Colonic mucosa (tissue), 4 donors: Measurements from ENCODE around the gene CAMK1. TPM values are rescaled to one million over a fixed set of nuclear protein-coding genes. Genes with fewer than 3 reads are reported as not detected.

Experiments
- DNase-seq: peaks from one replicate; pipeline ENCODE4 v3.0.0-alpha.2; 2020
- H3K27ac ChIP-seq: fragments of 200-600 bp; one replicate; pipeline ENCODE4 v1.8.0; 2021
- H3K27me3 ChIP-seq: fragments of 200-600 bp; one replicate; pipeline ENCODE4 v1.8.0; 2021
- H3K36me3 ChIP-seq: fragments of 200-600 bp; one replicate; pipeline ENCODE4 v1.8.0; 2021
- H3K4me1 ChIP-seq: fragments of 200-600 bp; one replicate; pipeline ENCODE4 v1.8.0; 2021; ENCODE audit warnings: mild to moderate bottlenecking
- H3K4me3 ChIP-seq: fragments of 200-600 bp; one replicate; pipeline ENCODE4 v1.8.0; 2021
- H3K9ac ChIP-seq, 2 donors: one replicate each; pipeline ENCODE4 v1.7.0; 2013; ENCODE audit warnings: control low read depth in 2 of 2, low read depth in 2 of 2, low read length in 2 of 2
- H3K9me3 ChIP-seq: fragments of 200-600 bp; one replicate; pipeline ENCODE4 v1.8.0; 2021
- intact Hi-C: fragments of 100-400 bp; cut with DNase I; formaldehyde crosslinking; loops from one replicate; pipeline ENCODE4 v1.14.1; 2022
- total RNA-seq, 2 donors: library from RNA; stranded (reverse); fragmentation: NEBNext Ultra II Directional in 1 of 2; extraction: Animal tissue kit (Norgen Biotek cat#: 25700) in 1 of 2; gene quantifications; one replicate each; pipeline ENCODE4 v1.2.1, GENCODE V29; 2021
- TF ChIP-seq, protein P1 (sequence below): fragments of 200-600 bp; IDR thresholded peaks from one replicate; pipeline ENCODE4 v1.8.0; 2022; ENCODE audit warnings: antibody characterized with exemption, mild to moderate bottlenecking
- donor health status: healthy.
- donor health status: DM: no; HTN: no; CAD: no.
- donor health status: DM: no; HTN: no; CAD: no.

CAMK1 gene
- total RNA-seq, 2 donors from 2014 or later = 7.8 to 16.5 TPM

DNA sequence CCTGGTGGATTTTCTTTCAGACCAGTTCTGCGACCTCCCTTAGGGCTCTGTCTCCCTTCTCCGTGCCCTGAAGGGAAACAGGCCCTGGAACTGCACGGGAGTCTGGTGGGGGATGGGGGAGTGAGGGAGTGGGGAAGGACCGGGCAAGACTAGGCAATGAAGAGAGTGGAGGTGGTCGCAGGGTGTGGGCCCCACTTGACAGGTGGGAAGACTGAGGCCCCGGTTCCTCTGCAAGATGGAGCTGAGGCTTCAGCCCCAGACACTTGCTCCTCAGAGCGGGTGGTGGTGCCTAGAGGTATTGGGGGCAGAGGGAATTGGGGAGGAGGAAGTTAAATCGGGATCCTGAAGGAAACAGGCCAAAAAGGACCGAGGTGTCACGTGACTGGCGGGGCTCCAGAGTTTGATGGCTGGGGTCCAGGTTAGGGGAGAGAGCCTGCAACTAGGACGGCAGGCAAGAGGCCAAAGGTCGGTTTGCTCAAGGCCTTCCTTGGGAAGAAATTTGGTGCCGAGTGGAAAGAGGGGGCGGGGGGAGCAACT, 597 bp upstream of the CAMK1 start:
- no peaks in the 10 kb centered on the region for H3K36me3 ChIP-seq
- peak overlapping the region; percentile 88 to 94 for H3K9ac ChIP-seq
- H3K4me1 ChIP-seq = peaks cover 5% of the 10 kb centered on the region
- H3K4me3 ChIP-seq = peak overlapping the region; percentile 52
- no peaks in the 10 kb centered on the region for H3K27me3 ChIP-seq
- intact Hi-C loops = no loop called here
- H3K9me3 ChIP-seq = no peaks in the 10 kb centered on the region
- DNase-seq = peak; percentile 93
- TF ChIP-seq, protein P1, sequence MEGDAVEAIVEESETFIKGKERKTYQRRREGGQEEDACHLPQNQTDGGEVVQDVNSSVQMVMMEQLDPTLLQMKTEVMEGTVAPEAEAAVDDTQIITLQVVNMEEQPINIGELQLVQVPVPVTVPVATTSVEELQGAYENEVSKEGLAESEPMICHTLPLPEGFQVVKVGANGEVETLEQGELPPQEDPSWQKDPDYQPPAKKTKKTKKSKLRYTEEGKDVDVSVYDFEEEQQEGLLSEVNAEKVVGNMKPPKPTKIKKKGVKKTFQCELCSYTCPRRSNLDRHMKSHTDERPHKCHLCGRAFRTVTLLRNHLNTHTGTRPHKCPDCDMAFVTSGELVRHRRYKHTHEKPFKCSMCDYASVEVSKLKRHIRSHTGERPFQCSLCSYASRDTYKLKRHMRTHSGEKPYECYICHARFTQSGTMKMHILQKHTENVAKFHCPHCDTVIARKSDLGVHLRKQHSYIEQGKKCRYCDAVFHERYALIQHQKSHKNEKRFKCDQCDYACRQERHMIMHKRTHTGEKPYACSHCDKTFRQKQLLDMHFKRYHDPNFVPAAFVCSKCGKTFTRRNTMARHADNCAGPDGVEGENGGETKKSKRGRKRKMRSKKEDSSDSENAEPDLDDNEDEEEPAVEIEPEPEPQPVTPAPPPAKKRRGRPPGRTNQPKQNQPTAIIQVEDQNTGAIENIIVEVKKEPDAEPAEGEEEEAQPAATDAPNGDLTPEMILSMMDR = no peak
- peak overlapping the region; percentile 59 for H3K27ac ChIP-seq

DNA sequence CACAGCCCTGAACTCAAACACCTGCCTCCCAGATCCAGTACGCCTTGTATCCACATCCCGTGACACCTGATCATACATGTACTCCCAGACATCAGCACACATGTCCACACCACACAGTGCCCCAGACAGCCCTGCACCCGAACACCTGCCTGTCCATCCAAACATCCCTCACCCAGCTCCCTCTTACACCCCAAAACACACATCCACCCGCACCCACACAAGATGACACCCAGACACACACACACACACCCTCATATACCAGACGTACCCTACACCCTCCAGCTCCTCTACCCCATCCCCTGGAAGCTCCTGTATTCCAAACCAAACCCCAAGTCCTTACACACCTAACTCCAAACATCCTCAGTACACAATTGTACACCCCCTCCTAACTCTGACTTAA, 735 bp downstream of the CAMK1 start:
- TF ChIP-seq, protein P1 = no peak
- DNase-seq = no peak
- Histone ChIP-seq H3K4me3 (peak overlapping the region; percentile 52), H3K4me1 (peaks cover 5% of the 10 kb centered on the region), H3K27ac (no peak overlapping the region), H3K9ac (peak overlapping the region in 1 of 2 donors; percentile 88), H3K9me3 (no peaks in the 10 kb centered on the region), H3K27me3 (no peaks in the 10 kb centered on the region), H3K36me3 (no peaks in the 10 kb centered on the region)
- intact Hi-C loops = no loop called here

DNA sequence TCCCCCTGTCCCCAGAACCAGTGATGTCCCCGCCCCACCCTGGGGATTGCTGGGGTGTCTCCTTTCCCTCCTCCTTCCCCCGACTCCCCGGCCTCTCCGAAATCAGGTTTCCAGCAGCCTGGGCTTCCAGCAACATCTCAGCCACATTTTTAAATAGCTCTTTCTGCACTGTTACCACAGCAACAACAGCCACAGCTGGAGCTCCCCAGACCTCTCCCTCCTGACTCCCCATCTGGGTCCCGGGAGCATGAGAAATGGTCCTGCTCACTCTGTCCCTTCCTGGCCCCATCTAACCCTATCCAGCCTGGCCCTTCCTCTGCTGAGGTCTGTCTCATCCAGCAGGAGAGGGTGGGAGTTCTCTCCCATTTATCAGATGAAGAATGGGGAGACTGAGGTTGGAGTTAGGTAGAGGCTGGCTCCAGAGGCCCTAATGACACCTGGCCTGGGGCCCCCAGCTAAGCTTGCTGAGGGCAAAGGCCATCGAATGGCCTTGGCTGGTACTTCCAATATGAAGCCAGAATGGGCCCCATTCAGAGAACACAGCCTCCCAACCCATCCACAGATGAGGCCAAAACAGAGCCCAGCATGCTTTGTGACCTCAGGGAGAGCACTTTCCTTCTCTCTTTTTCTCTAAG, 1.5 kb downstream of the CAMK1 start:
- Histone ChIP-seq H3K27ac (no peak overlapping the region), H3K27me3 (no peaks in the 10 kb centered on the region), H3K36me3 (no peaks in the 10 kb centered on the region), H3K9ac (peak overlapping the region in 1 of 2 donors; percentile 88), H3K4me3 (no peak overlapping the region), H3K9me3 (no peaks in the 10 kb centered on the region), H3K4me1 (peaks cover 5% of the 10 kb centered on the region)
- intact Hi-C loops = no loop called here
- no peak for DNase-seq
- TF ChIP-seq, protein P1 = no peak

GRCh38 chr3:9767418-9767817, 2.3 kb downstream of the CAMK1 start:
- no peak for DNase-seq
- Histone ChIP-seq H3K27me3 (no peaks in the 10 kb centered on the region), H3K9ac (peak overlapping the region in 1 of 2 donors; percentile 21), H3K36me3 (no peaks in the 10 kb centered on the region), H3K9me3 (no peaks in the 10 kb centered on the region), H3K4me3 (no peak overlapping the region), H3K4me1 (peaks cover 5% of the 10 kb centered on the region), H3K27ac (no peak overlapping the region)
- intact Hi-C loops = no loop called here
- TF ChIP-seq, protein P1 = no peak

DNA sequence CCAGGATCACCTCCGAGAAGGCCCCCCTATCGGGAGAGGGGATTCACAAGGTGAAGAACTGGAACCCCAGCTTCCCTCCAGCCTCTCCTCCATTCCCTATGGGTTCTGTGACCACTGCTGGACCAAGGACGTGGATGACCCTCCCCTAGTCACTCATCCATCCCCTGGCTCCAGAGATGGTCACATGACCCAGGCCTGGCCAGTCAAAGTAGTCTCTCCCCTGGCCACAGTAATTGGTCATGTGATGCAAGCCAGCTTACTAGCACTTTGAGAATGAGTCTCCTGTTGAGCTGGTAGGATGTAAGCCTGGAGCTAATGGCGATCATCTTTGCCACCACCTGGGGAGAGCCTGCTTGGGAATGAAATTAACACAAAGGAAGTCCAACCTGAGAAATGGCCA, 3.9 kb downstream of the CAMK1 start:
- Histone ChIP-seq H3K9ac (no peak overlapping the region), H3K27ac (no peak overlapping the region), H3K9me3 (no peaks in the 10 kb centered on the region), H3K27me3 (no peaks in the 10 kb centered on the region), H3K4me3 (no peak overlapping the region), H3K36me3 (no peaks in the 10 kb centered on the region), H3K4me1 (peaks cover 5% of the 10 kb centered on the region)
- no peak for DNase-seq
- intact Hi-C loops = no loop called here
- TF ChIP-seq, protein P1 = no peak
